ENCODE data around the gene VPS37B. TPM values are rescaled to one million over a fixed set of nuclear protein-coding genes. Genes with fewer than 3 reads are reported as not detected.

VPS37B gene
- total and polyA plus RNA-seq, 10 of the 15 experiments (the other 5 are each of a cell fraction or from before 2014, with no cell fraction given) = 0.66 to 68.6 (median 39.6) TPM

DNA sequence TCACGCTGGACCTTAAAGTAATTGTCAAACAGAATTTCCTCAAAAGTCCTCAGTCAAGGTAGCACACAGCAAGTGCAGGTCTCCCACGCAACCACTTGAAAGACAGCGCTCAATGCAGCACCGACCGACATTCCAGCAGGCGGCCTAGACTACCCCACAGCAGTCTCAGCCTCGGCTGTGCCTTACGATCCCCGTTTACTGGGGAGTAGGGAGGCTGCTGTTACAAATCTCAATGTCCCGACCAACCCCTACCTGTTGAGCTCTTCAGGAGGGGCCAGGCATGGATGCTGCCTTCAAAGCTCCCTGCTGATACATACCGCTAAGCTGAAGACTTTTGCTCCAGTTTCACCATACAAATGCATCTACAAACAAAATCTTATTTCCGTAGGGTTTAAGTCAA lies 21.8 kb downstream of the VPS37B start:
- SMC1A ChIA-PET (ENCODE audit: uncharacterized antibody, unreplicated experiment) = interaction anchor here (0.9 to 1.8 kb wide), 5 partner anchors 9 to 78 kb away, joined by 3 to 8 read pairs (median 3); no protein-coding TSS in a partner anchor
- RAD21 ChIA-PET (ENCODE audit: unreplicated experiment) = interaction anchor here (0.7 kb wide), 1 partner anchor 13 kb away, joined by 3 read pairs; no protein-coding TSS in a partner anchor
- Histone ChIP-seq H3K9ac (ENCODE audit: control insufficient read depth, insufficient read depth, low read length) (no peak overlapping the region), H3K79me2 (ENCODE audit: control insufficient read depth, insufficient read depth, low read length) (peaks cover 11% of the 10 kb centered on the region), H3K36me3 (ENCODE audit: control insufficient read depth in 2 of 2, insufficient read depth in 2 of 2, low read length in 1 of 2) (peaks cover 11 to 14% of the 10 kb centered on the region in 2 experiments; a peak in 2 of 4 replicates), H3K27me3 (replicated peaks in 1 of 2; ENCODE audit: control insufficient read depth in 2 of 2, insufficient read depth in 2 of 2, low read length in 1 of 2) (no peaks in the 10 kb centered on the region), H3K27ac (ENCODE audit: control insufficient read depth, insufficient read depth) (no peak overlapping the region), H2AFZ (ENCODE audit: control insufficient read depth, low read depth, low read length) (no peak overlapping the region), H3K4me1 (ENCODE audit: control insufficient read depth, insufficient read depth, low read length) (peaks cover 49% of the 10 kb centered on the region), H3K4me2 (ENCODE audit: control insufficient read depth, insufficient read depth) (no peak overlapping the region), H3K9me3 (replicated peaks; ENCODE audit: control insufficient read depth, insufficient read depth, low read length) (no peaks in the 10 kb centered on the region), H4K20me1 (ENCODE audit: control insufficient read depth, insufficient read depth) (no peaks in the 10 kb centered on the region), H3K4me3 (no peak overlapping the region)
- intact Hi-C loops (cut with micrococcal nuclease; ENCODE audit: unreplicated experiment) (loop anchor here (10.0 kb wide), 1 partner anchor 361 kb away; the partner anchor contains the start of genes MPHOSPH9 and MTRFR), in situ Hi-C loops (cut with MboI) (loop anchor here (25.0 kb wide), 1 partner anchor 363 kb away; the partner anchor contains the start of genes MPHOSPH9 and MTRFR)
- no peak for DNase-seq (ENCODE audit: low read depth, low spot score)
- TF ChIP-seq, protein P1, sequence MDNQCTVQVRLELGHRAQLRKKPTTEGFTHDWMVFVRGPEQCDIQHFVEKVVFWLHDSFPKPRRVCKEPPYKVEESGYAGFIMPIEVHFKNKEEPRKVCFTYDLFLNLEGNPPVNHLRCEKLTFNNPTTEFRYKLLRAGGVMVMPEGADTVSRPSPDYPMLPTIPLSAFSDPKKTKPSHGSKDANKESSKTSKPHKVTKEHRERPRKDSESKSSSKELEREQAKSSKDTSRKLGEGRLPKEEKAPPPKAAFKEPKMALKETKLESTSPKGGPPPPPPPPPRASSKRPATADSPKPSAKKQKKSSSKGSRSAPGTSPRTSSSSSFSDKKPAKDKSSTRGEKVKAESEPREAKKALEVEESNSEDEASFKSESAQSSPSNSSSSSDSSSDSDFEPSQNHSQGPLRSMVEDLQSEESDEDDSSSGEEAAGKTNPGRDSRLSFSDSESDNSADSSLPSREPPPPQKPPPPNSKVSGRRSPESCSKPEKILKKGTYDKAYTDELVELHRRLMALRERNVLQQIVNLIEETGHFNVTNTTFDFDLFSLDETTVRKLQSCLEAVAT (IDR thresholded peaks at IDR 0.05) = no peak
- TF ChIP-seq, protein P2, sequence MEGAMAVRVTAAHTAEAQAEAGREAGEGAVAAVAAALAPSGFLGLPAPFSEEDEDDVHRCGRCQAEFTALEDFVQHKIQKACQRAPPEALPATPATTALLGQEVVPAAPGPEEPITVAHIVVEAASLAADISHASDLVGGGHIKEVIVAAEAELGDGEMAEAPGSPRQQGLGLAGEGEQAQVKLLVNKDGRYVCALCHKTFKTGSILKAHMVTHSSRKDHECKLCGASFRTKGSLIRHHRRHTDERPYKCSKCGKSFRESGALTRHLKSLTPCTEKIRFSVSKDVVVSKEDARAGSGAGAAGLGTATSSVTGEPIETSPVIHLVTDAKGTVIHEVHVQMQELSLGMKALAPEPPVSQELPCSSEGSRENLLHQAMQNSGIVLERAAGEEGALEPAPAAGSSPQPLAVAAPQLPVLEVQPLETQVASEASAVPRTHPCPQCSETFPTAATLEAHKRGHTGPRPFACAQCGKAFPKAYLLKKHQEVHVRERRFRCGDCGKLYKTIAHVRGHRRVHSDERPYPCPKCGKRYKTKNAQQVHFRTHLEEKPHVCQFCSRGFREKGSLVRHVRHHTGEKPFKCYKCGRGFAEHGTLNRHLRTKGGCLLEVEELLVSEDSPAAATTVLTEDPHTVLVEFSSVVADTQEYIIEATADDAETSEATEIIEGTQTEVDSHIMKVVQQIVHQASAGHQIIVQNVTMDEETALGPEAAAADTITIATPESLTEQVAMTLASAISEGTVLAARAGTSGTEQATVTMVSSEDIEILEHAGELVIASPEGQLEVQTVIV (IDR thresholded peaks at IDR 0.05; ENCODE audit: borderline replicate concordance, partially characterized antibody) = no peak
- TF ChIP-seq, protein P3, sequence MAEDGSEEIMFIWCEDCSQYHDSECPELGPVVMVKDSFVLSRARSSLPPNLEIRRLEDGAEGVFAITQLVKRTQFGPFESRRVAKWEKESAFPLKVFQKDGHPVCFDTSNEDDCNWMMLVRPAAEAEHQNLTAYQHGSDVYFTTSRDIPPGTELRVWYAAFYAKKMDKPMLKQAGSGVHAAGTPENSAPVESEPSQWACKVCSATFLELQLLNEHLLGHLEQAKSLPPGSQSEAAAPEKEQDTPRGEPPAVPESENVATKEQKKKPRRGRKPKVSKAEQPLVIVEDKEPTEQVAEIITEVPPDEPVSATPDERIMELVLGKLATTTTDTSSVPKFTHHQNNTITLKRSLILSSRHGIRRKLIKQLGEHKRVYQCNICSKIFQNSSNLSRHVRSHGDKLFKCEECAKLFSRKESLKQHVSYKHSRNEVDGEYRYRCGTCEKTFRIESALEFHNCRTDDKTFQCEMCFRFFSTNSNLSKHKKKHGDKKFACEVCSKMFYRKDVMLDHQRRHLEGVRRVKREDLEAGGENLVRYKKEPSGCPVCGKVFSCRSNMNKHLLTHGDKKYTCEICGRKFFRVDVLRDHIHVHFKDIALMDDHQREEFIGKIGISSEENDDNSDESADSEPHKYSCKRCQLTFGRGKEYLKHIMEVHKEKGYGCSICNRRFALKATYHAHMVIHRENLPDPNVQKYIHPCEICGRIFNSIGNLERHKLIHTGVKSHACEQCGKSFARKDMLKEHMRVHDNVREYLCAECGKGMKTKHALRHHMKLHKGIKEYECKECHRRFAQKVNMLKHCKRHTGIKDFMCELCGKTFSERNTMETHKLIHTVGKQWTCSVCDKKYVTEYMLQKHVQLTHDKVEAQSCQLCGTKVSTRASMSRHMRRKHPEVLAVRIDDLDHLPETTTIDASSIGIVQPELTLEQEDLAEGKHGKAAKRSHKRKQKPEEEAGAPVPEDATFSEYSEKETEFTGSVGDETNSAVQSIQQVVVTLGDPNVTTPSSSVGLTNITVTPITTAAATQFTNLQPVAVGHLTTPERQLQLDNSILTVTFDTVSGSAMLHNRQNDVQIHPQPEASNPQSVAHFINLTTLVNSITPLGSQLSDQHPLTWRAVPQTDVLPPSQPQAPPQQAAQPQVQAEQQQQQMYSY (CRISPR knock-in tag; IDR thresholded peaks at IDR 0.05) = no peak
- no peak for TF ChIP-seq KAT2A (conservative IDR thresholded peaks at IDR 0.05; ENCODE audit: control insufficient read depth, low read depth, low read length)
- TF ChIP-seq SMAD5 (IDR thresholded peaks at IDR 0.05; ENCODE audit: low read depth) = no peak
- TF ChIP-seq SUPT20H (IDR thresholded peaks at IDR 0.05; ENCODE audit: borderline replicate concordance, control insufficient read depth, low read depth, low read length) = no peak
- no peak for TF ChIP-seq BRCA1 (IDR thresholded peaks at IDR 0.05; ENCODE audit: low read depth, low read length)
- TF ChIP-seq, protein P4, sequence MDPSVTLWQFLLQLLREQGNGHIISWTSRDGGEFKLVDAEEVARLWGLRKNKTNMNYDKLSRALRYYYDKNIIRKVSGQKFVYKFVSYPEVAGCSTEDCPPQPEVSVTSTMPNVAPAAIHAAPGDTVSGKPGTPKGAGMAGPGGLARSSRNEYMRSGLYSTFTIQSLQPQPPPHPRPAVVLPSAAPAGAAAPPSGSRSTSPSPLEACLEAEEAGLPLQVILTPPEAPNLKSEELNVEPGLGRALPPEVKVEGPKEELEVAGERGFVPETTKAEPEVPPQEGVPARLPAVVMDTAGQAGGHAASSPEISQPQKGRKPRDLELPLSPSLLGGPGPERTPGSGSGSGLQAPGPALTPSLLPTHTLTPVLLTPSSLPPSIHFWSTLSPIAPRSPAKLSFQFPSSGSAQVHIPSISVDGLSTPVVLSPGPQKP (IDR thresholded peaks at IDR 0.05; ENCODE audit: low read depth, low read length) = no peak
- TF ChIP-seq SIX5 (IDR thresholded peaks at IDR 0.05; ENCODE audit: low read depth, low read length, severe bottlenecking) = no peak
- TF ChIP-seq, protein P5, sequence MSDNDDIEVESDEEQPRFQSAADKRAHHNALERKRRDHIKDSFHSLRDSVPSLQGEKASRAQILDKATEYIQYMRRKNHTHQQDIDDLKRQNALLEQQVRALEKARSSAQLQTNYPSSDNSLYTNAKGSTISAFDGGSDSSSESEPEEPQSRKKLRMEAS (IDR thresholded peaks at IDR 0.05; ENCODE audit: low read depth, low read length) = no peak
- TF ChIP-seq RB1 (IDR thresholded peaks at IDR 0.05; ENCODE audit: borderline replicate concordance) = no peak
- TF ChIP-seq ZZZ3 (IDR thresholded peaks at IDR 0.05; ENCODE audit: control insufficient read depth, insufficient read length, low read depth) = no peak
- POLR2A ChIA-PET = interaction anchor here (0.7 kb wide), 1 partner anchor 471 kb away, joined by 3 read pairs; no protein-coding TSS in a partner anchor
- ATAC-seq = no peak
- WGBS (ENCODE audit: insufficient coverage, insufficient replicate concordance, low lambda C conversion rate, missing lambda C conversion rate) = 93% methylated on average over 12 of the region's 12 CpGs
- CTCF ChIA-PET = interaction anchor here (0.7 to 1.3 kb wide), 3 partner anchors 9 to 79 kb away, joined by 3 to 6 read pairs (median 3); no protein-coding TSS in a partner anchor
- BruUV-seq (replicated peaks) = no TSS peak
- no peak for FAIRE-seq

Data from GM12878 (cell line).